Activated CD8-positive, alpha-beta memory T cell treated with anti-CD3 and anti-CD28 coated beads, Interleukin-2, amount 50 U/mL, for 4 hours (primary cell): Measurements from ENCODE around the gene SMG7.
"Not testable (repeated sequence)": the region's sequence is repeated elsewhere in the genome, so short reads cannot be mapped to it uniquely, and the experiment has no call there.

Source experiments
- DNase-seq: peaks from one replicate; pipeline ENCODE4 v3.0.0-alpha.2; 2020

Gene SMG7, protein sequence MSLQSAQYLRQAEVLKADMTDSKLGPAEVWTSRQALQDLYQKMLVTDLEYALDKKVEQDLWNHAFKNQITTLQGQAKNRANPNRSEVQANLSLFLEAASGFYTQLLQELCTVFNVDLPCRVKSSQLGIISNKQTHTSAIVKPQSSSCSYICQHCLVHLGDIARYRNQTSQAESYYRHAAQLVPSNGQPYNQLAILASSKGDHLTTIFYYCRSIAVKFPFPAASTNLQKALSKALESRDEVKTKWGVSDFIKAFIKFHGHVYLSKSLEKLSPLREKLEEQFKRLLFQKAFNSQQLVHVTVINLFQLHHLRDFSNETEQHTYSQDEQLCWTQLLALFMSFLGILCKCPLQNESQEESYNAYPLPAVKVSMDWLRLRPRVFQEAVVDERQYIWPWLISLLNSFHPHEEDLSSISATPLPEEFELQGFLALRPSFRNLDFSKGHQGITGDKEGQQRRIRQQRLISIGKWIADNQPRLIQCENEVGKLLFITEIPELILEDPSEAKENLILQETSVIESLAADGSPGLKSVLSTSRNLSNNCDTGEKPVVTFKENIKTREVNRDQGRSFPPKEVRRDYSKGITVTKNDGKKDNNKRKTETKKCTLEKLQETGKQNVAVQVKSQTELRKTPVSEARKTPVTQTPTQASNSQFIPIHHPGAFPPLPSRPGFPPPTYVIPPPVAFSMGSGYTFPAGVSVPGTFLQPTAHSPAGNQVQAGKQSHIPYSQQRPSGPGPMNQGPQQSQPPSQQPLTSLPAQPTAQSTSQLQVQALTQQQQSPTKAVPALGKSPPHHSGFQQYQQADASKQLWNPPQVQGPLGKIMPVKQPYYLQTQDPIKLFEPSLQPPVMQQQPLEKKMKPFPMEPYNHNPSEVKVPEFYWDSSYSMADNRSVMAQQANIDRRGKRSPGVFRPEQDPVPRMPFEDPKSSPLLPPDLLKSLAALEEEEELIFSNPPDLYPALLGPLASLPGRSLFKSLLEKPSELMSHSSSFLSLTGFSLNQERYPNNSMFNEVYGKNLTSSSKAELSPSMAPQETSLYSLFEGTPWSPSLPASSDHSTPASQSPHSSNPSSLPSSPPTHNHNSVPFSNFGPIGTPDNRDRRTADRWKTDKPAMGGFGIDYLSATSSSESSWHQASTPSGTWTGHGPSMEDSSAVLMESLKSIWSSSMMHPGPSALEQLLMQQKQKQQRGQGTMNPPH

GRCh38 chr1:183472488-183473216 is at the start of gene SMG7:
Gene SMG7 (plus strand): TSS chr1:183472499. CDS start chr1:183472621, 122 bp downstream.
- DNase-seq = peak; percentile 57

GRCh38 chr1:183423541-183423940 is 48.8 kb upstream of the SMG7 start:
- no peak for DNase-seq

DNA sequence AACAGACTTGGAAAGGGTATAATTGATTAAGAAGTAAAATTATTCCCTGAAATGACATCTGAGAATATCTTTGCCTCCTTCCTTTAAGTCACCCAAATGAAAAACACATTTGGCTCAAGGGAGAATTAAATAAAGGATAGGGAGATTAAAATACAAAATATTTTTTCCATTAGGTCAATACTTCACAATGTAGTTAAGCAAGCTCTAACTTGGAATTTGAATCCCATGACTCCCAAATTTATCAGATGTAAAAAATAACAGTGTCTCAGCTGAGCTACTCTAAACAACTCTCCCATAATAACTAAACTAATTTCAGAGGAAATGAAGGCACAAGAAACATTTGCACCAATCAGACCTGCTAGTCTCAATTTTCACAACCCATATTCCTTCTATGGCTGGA is 47.6 kb upstream of the SMG7 start:
- no peak for DNase-seq

GRCh38 chr1:183427591-183427990 is 44.7 kb upstream of the SMG7 start:
- DNase-seq = not testable (repeated sequence)

- DNase-seq = no peak
Measured at GRCh38 chr1:183431840-183432547, 40.3 kb upstream of the SMG7 start.

GRCh38 chr1:183432548-183432875 is 39.8 kb upstream of the SMG7 start:
- no peak for DNase-seq

DNA sequence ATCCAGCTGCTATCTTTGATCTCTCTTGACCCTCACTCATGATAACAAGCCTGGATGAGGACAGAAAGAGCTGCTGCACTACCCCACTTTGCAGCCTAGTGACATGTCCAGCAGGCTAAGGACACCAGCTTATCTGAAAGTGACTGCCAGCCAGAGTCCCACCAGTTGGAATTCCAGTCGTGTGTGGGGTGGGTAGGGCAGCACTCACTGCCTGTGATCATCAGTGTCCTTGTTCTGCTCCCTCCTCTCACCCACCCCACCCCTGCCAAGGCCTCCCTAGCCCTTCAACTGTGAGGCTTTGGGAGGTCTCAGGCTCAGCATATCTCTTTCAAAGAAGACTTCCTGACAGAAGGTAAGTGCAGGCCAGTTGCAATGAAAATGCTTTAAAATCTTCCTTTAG is 38.6 kb upstream of the SMG7 start:
- DNase-seq = no peak

DNA sequence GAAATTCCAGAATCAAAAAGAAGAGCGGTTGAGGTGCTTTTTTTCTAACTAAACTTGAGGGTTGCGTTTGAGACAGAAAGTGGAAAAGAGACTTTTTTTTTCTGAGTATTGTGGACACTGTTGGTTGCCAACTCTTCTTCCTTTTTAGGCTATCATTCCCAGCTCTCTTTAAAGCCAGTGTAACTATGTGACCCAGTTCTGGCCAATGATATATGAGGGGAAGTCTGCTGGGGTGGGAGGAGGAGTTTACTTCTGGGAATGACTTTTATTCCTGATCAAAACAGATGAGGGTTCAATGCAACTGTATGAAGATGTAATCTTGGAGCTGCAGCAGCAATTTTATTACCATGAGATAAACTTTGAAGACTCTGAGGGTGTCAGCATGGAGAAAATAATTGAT is 36.8 kb upstream of the SMG7 start:
- no peak for DNase-seq

- no peak for DNase-seq
Measured at GRCh38 chr1:183438060-183438459, 34.2 kb upstream of the SMG7 start.

- no peak for DNase-seq
Measured at GRCh38 chr1:183443011-183443410, 29.3 kb upstream of the SMG7 start.

DNA sequence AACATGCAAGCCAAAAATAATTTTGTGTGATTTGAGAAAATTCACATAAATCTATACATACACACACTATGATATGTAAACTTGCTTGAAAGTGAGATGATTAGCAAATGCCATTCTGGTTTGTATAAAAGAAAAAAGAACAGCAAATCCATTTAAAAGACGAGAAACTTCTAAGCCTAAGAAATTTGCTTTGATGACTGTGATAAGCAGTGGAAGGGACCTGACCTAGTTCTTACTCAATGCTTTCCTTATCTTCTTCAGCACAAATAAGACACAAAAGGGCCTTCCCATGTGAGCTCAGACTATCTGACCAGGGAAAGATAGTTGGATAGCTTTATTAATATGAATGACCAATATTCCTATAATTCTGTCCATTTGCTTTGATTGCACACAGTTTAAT is 28.8 kb upstream of the SMG7 start:
- DNase-seq = no peak

DNA sequence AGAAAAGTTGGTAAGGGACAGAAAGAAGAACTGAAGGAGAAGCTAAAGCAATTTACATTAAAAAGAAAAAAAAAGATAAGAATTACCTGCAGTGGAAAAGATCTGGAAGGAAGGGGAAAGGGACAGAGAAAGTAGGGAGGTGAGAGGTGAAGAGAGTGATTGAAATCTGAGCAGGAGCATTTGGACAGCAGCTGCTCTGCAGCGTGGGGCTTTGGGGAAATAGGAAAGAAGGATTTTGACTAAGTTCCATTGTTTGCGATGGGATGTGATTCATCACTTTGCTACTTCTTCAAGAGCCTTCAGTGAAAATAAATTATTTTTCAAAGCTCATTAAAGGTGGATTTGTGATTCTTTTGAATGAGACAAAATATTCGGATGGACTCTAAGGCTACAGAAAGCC is 28.1 kb upstream of the SMG7 start:
- no peak for DNase-seq

- DNase-seq = no peak
Measured at GRCh38 chr1:183449223-183449770, 23.0 kb upstream of the SMG7 start.

- DNase-seq = no peak
Measured at GRCh38 chr1:183450093-183450492, 22.2 kb upstream of the SMG7 start.

DNA sequence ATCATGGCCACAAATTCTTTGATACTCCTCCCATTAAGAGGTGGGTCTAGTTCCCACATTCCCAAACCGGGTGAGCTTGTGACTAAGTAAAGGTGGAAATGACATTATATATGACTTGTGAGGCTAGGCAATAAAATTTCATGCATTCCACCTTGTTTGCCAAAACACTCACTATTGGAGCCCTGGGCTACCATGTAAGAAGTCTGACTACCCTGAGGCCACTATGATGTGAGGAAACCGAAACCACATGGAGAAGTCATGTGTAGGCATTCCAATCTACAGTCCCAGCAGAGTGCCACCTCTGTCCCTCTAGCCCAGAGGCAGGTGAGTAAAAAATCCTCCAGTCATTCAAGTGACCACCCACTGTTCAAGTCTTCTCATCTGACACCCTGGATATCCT is 17.9 kb upstream of the SMG7 start:
- no peak for DNase-seq

DNA sequence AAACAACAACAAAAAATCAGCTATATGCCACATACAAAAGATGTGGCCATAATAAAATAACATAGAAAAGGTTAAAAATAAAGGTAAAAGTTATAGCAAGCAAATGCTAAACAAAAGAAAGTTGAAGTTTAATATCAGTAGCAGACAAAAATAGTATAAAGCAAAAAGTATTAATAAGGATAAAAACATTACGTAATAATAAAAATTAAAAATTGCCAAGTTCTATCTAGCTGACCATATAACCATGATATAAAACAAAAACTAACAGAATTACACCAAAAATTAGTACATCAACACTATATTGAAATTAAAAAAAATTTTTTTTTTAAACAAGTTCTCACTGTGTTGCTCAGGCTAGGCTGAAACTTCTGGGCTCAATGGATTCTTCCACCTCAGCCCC is 15.5 kb upstream of the SMG7 start:
- DNase-seq = no peak

DNA sequence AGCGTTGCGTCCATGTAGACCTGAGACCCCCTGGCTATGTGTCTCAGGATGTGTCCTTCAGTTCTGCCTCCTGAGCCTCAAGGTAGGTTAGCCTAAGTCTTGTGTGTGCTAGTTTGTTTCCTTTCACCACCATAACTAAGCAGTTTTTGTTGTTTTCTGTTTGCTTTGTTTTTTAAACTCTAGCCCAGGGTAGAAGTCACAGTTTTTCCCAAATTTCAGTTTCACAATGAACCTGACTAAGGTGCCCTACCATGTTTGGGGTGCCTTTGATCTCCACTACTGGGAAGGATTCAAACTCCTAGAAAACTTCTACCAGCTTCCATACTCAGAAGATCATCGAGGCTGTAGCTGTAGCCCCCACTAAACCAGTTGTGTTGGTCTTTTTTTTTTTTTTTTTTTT is 14.8 kb upstream of the SMG7 start:
- no peak for DNase-seq

DNA sequence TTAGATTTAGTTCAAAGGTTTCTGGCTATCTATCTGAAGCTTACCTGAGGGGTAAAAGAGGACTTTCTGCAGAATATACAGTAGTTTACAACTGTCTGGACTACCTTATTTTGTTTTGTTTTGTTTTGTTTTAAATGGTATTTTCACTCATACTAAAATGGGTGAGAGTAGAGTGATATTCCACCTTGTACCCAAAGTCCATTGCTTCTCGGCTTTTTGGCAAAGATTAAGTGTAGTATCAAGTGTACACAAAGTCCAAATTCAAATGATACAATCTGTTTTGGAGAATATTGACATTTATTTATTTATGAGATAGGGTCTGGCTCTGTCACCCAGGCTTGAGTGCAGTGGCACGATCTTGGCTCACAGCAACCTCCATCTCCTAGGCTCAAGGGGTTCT is 11.7 kb upstream of the SMG7 start:
- DNase-seq = no peak

DNA sequence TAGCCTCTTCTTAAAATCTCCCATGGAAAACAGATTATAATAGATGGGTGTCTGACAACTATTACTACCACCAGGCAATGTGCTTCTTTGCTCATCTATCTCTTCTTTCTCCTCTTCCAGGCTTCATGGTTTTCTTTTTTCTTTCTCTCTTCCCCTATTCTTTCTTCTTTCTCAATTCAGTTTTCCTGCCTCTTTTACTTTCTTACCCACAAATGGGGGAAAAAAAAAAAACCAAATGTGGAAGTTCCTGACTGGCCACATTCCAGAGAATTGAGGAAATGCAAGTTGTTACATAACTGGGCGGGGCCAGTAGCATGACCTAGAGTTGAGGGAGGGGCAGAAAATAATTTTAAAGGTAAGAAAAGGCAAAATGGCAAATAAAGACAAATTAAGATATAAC is 10.9 kb upstream of the SMG7 start:
- no peak for DNase-seq

DNA sequence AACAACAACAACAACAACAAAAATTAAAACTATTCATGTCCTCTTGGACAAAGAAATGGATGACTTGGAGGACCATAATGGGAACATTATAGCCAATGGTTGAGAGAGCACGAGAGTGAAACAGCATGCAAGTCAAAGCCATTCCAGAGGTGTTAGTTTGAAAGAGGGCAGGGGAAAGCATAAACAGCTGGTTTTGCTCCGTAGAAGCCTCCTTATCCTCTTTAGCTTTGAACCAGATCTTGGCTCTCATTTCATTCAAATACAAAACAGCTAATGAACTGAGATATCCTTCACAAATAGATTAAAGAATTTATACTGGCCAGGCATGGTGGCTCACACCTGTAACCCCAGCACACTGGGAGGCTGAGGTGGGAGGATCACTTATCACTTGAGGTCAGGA is 8.7 kb upstream of the SMG7 start:
- no peak for DNase-seq

- DNase-seq = no peak
Measured at GRCh38 chr1:183466781-183467180, 5.5 kb upstream of the SMG7 start.

DNA sequence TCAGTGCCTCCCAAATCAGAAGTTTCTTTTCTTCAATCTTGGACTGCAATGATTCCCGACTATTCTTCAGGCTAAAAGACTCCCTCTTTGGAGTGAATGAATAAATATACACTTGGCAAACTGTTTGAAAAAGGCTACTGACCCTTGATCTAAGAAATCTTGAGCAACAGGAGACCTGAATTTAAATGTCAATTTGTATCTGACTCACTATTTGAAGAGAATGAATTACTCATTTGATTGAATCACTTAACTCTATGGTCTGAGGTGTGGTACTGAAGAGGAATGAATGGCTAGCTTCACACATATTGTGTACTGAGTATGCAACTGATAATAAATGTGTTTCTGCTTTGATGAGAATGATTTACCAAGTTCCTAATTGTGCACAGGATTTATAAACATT is 4.6 kb upstream of the SMG7 start:
- no peak for DNase-seq
